PC-3 (cell line): ENCODE data around the gene TNRC6B. TPM values are rescaled to one million over a fixed set of nuclear protein-coding genes. Genes with fewer than 3 reads are reported as not detected.

Experiments used
- ATAC-seq: fragments of 200-7000 bp; cut with Tn5 transposase; 2 replicates; pipeline ENCODE4 v1.9.1; 2020; ENCODE audit warnings: mild to moderate bottlenecking, moderate library complexity
- BruUV-seq: library from RNA; stranded (reverse); fragments of 400-500 nt; replicated peaks from 2 replicates; lab custom pipeline; 2021; lab: Mats Ljungman, UMichigan
- CTCF ChIA-PET: fragments of 300-600 bp; sonication (Branson Sonifier 250); formaldehyde crosslinking; loops from one replicate; lab custom pipeline; 2022; ENCODE audit warnings: antibody characterized with exemption; lab: Charles Lee
- POLR2A ChIA-PET: fragments of 300-600 bp; sonication (Branson Sonifier 250); formaldehyde crosslinking; loops from one replicate; lab custom pipeline; 2022; ENCODE audit warnings: antibody characterized with exemption; ENCODE audit not compliant: unreplicated experiment; lab: Charles Lee
- DNase-seq: peaks from one replicate; pipeline ENCODE4 v3.0.0-alpha.2; 2015
- H2AFZ ChIP-seq: fragments of 300-600 bp; sonication (generic); 2 replicates; pipeline ENCODE4 v1.6.0; 2016; ENCODE audit warnings: antibody characterized with exemption, low read length
- H3F3A ChIP-seq: fragments of 300-600 bp; sonication (generic); one replicate; pipeline ENCODE4 v1.6.0; 2017; ENCODE audit warnings: antibody characterized with exemption, low read length, control low read depth, mild to moderate bottlenecking; ENCODE audit not compliant: unreplicated experiment
- H3K27ac ChIP-seq: fragments of 300-600 bp; sonication (generic); 2 replicates; pipeline ENCODE4 v1.5.1; 2016; ENCODE audit warnings: mild to moderate bottlenecking, low read length
- H3K27me3 ChIP-seq: fragments of 300-600 bp; sonication (generic); 2 replicates; pipeline ENCODE4 v1.6.1; 2016; ENCODE audit warnings: low read length, mixed read lengths
- H3K36me3 ChIP-seq: fragments of 300-600 bp; sonication (generic); 2 replicates; pipeline ENCODE4 v1.6.1; 2016; ENCODE audit warnings: low read depth, mixed run types, low read length, mixed read lengths
- H3K4me1 ChIP-seq: fragments of 300-600 bp; sonication (generic); 2 replicates; pipeline ENCODE4 v1.5.1; 2016; ENCODE audit warnings: low read length; ENCODE audit not compliant: insufficient read depth
- H3K4me2 ChIP-seq: fragments of 300-600 bp; sonication (generic); 2 replicates; pipeline ENCODE4 v1.6.0; 2016; ENCODE audit warnings: low read length
- H3K4me3 ChIP-seq: fragments of 300-600 bp; sonication (generic); 2 replicates; pipeline ENCODE4 v1.5.1; 2016; ENCODE audit warnings: mild to moderate bottlenecking, low read length, mixed read lengths
- H3K79me2 ChIP-seq: fragments of 300-600 bp; sonication (generic); 2 replicates; pipeline ENCODE4 v1.6.1; 2017; ENCODE audit warnings: low read length, mixed read lengths
- H3K9ac ChIP-seq: fragments of 300-600 bp; sonication (generic); 2 replicates; pipeline ENCODE4 v1.6.0; 2016; ENCODE audit warnings: mild to moderate bottlenecking, low read length
- H3K9me2 ChIP-seq: fragments of 300-600 bp; sonication (generic); replicated peaks from 2 replicates; pipeline ENCODE4 v1.6.1; 2016; ENCODE audit warnings: mixed run types, low read length, mixed read lengths
- H3K9me3 ChIP-seq: fragments of 300-600 bp; sonication (generic); 2 replicates; pipeline ENCODE4 v1.6.1; 2016; ENCODE audit warnings: low read length, mixed read lengths
- H4K20me1 ChIP-seq: fragments of 300-600 bp; sonication (generic); 2 replicates; pipeline ENCODE4 v1.6.1; 2016; ENCODE audit warnings: low read length, mixed read lengths
- EZH2 ChIP-seq: fragments of 300-600 bp; sonication (generic); IDR thresholded peaks from one replicate; pipeline ENCODE4 v1.6.1; 2017; ENCODE audit warnings: antibody characterized with exemption, mild to moderate bottlenecking, low read length; ENCODE audit not compliant: unreplicated experiment
- EZH2phosphoT487 ChIP-seq: fragments of 300-600 bp; sonication (generic); IDR thresholded peaks from 2 replicates; pipeline ENCODE4 v1.6.1; 2018; ENCODE audit warnings: mild to moderate bottlenecking, antibody characterized with exemption, low read length, borderline replicate concordance
- intact Hi-C: fragments of 100-400 bp; cut with micrococcal nuclease; formaldehyde crosslinking; loops from 2 replicates; pipeline ENCODE4 v1.9.0; 2023
- total RNA-seq: library from RNA; depleted of rRNA; stranded (reverse); fragments of >200 nt; gene quantifications from 2 replicates; pipeline ENCODE4 v1.2.3, GENCODE V29; 2014
- TF ChIP-seq, protein P1 (sequence below): fragments of 300-600 bp; sonication (generic); conservative IDR thresholded peaks from 2 replicates; pipeline ENCODE4 v1.5.1; 2017; ENCODE audit warnings: antibody characterized with exemption, low read depth, mild to moderate bottlenecking, low read length

The TNRC6B gene
- total RNA-seq, 1 experiment from 2014 or later = 21.3 TPM

- POLR2A ChIA-PET = no interaction called here
- Histone ChIP-seq H3K4me3 (no peak overlapping the region), H4K20me1 (no peaks in the 10 kb centered on the region), H3K79me2 (peaks cover 75% of the 10 kb centered on the region), H3K4me1 (peaks cover 38% of the 10 kb centered on the region), H2AFZ (no peak overlapping the region), H3K9ac (peak overlapping the region; percentile 18; the same call in 1 of the 2 replicates), H3K9me3 (no peaks in the 10 kb centered on the region), H3K36me3 (no peaks in the 10 kb centered on the region), H3K27me3 (no peaks in the 10 kb centered on the region), H3F3A (no peaks in the 10 kb centered on the region), H3K27ac (peak overlapping the region; percentile 94), H3K4me2 (peak overlapping the region; percentile 61), H3K9me2 (no peaks in the 10 kb centered on the region)
- no peak for DNase-seq
- intact Hi-C loops = loop anchor here (2.0 kb wide), 1 partner anchor 18 kb away; no protein-coding TSS in a partner anchor
- no TSS peak for BruUV-seq
- no peak for ATAC-seq
- TF ChIP-seq EZH2 (no peak), EZH2phosphoT487 (no peak)
- TF ChIP-seq, protein P1, sequence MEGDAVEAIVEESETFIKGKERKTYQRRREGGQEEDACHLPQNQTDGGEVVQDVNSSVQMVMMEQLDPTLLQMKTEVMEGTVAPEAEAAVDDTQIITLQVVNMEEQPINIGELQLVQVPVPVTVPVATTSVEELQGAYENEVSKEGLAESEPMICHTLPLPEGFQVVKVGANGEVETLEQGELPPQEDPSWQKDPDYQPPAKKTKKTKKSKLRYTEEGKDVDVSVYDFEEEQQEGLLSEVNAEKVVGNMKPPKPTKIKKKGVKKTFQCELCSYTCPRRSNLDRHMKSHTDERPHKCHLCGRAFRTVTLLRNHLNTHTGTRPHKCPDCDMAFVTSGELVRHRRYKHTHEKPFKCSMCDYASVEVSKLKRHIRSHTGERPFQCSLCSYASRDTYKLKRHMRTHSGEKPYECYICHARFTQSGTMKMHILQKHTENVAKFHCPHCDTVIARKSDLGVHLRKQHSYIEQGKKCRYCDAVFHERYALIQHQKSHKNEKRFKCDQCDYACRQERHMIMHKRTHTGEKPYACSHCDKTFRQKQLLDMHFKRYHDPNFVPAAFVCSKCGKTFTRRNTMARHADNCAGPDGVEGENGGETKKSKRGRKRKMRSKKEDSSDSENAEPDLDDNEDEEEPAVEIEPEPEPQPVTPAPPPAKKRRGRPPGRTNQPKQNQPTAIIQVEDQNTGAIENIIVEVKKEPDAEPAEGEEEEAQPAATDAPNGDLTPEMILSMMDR = no peak
- CTCF ChIA-PET = no interaction called here
Measured at GRCh38 chr22:40241200-40241763, 63.6 kb downstream of the TNRC6B start.

DNA sequence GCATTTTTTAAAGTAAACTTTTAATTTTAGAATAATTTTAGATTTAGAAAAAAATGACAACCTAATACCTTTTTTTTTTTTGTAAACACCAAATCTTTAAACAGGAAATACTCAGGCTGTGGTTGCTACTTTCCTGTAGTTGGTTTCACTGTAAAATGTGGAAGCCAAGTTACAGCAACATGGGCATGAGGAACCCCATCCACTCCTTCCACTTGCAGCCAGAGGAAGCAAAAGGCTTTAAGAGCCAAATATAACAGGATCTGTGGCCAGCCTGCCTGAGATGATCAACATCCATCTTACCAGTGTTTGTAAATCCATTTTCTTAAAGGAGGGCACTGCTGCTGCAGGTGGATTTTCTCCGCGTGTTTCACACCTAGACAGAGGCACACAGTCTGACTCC lies 66.2 kb downstream of the TNRC6B start:
- H3K4me3 ChIP-seq = no peak overlapping the region
- ChIA-PET CTCF (no interaction called here), POLR2A (no interaction called here)
- no peaks in the 10 kb centered on the region for H3K27me3 ChIP-seq
- H3F3A ChIP-seq = no peaks in the 10 kb centered on the region
- H3K9ac ChIP-seq = no peak overlapping the region
- ATAC-seq (no peak), DNase-seq (no peak)
- no peaks in the 10 kb centered on the region for H3K9me2 ChIP-seq
- H3K79me2 ChIP-seq = peaks cover 56% of the 10 kb centered on the region
- H3K4me2 ChIP-seq = no peak overlapping the region
- H3K27ac ChIP-seq = no peak overlapping the region
- no peaks in the 10 kb centered on the region for H3K9me3 ChIP-seq
- no peaks in the 10 kb centered on the region for H3K36me3 ChIP-seq
- no TSS peak for BruUV-seq
- no peaks in the 10 kb centered on the region for H4K20me1 ChIP-seq
- intact Hi-C loops = no loop called here
- H2AFZ ChIP-seq = no peak overlapping the region
- H3K4me1 ChIP-seq = peaks cover 24% of the 10 kb centered on the region
- TF ChIP-seq, protein P1 = no peak
- no peak for TF ChIP-seq EZH2phosphoT487
- no peak for TF ChIP-seq EZH2

DNA sequence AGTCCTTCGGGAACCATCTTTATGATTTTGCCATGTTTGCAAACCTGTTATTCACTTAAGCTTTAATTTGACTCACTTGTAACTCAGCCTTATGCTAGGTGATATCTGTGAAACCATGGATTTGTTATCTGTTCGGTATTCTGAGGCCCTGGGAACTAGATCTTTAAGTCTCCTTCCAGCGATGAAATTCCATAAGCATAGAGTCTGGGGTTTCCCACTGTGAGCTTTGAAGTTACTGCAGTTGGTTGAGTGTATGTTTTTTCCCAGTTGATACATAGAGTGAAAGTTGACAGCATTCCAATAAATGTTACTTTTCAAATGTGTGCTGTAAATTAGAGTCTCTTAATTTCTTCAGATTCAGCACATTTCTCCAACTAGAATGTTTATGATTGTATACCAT lies 66.9 kb downstream of the TNRC6B start:
- H3K4me3 ChIP-seq = no peak overlapping the region
- no peak overlapping the region for H2AFZ ChIP-seq
- no peaks in the 10 kb centered on the region for H4K20me1 ChIP-seq
- CTCF ChIA-PET = no interaction called here
- H3K27me3 ChIP-seq = no peaks in the 10 kb centered on the region
- H3K9me2 ChIP-seq = no peaks in the 10 kb centered on the region
- no TSS peak for BruUV-seq
- no peak overlapping the region for H3K27ac ChIP-seq
- ATAC-seq (no peak), DNase-seq (no peak)
- peaks cover 56% of the 10 kb centered on the region for H3K79me2 ChIP-seq
- intact Hi-C loops = no loop called here
- H3K9ac ChIP-seq = no peak overlapping the region
- H3K9me3 ChIP-seq = no peaks in the 10 kb centered on the region
- H3F3A ChIP-seq = no peaks in the 10 kb centered on the region
- H3K4me1 ChIP-seq = peaks cover 19% of the 10 kb centered on the region
- H3K4me2 ChIP-seq = no peak overlapping the region
- POLR2A ChIA-PET = no interaction called here
- H3K36me3 ChIP-seq = no peaks in the 10 kb centered on the region
- TF ChIP-seq, protein P1 = no peak
- TF ChIP-seq EZH2 = no peak
- no peak for TF ChIP-seq EZH2phosphoT487
